Panc1 (cell line): Measurements from ENCODE around the gene EDEM3. TPM values are rescaled to one million over a fixed set of nuclear protein-coding genes. Genes with fewer than 3 reads are reported as not detected.

ENCODE experiments used
- ATAC-seq: fragments of 200-7000 bp; cut with Tn5 transposase; 2 replicates; pipeline ENCODE4 v1.9.1; 2020; ENCODE audit warnings: mild to moderate bottlenecking, moderate library complexity
- BruUV-seq: library from RNA; stranded (reverse); fragments of 400-500 nt; replicated peaks from 2 replicates; lab custom pipeline; 2021; lab: Mats Ljungman, UMichigan
- CTCF ChIA-PET: fragments of 300-600 bp; sonication (Branson Sonifier 250); formaldehyde crosslinking; loops from one replicate; lab custom pipeline; 2022; ENCODE audit warnings: antibody characterized with exemption; lab: Charles Lee
- POLR2A ChIA-PET: fragments of 300-600 bp; sonication (Branson Sonifier 250); formaldehyde crosslinking; loops from one replicate; lab custom pipeline; 2022; ENCODE audit warnings: antibody characterized with exemption; lab: Charles Lee
- DNase-seq: peaks from one replicate; pipeline ENCODE4 v3.0.0-alpha.2; 2010; ENCODE audit warnings: low read depth, low spot score
- H3K27ac ChIP-seq: 2 replicates; pipeline ENCODE4 v1.5.1; 2011; ENCODE audit warnings: mild to moderate bottlenecking, low read length, inconsistent platforms
- H3K27me3 ChIP-seq: fragments of 200-500 bp; sonication (Bioruptor generic); 2 replicates; pipeline ENCODE4 v1.6.0; 2014; ENCODE audit warnings: low read length, inconsistent platforms; ENCODE audit not compliant: control insufficient read depth, insufficient read depth
- H3K36me3 ChIP-seq: fragments of 200-500 bp; sonication (Bioruptor generic); 2 replicates; pipeline ENCODE4 v1.5.1; 2014; ENCODE audit warnings: inconsistent platforms, mild to moderate bottlenecking, low read length, moderate library complexity; ENCODE audit not compliant: control insufficient read depth, insufficient read depth
- H3K4me1 ChIP-seq: 2 replicates; pipeline ENCODE4 v1.5.1; 2011; ENCODE audit warnings: inconsistent platforms, mild to moderate bottlenecking, low read length, moderate library complexity; ENCODE audit not compliant: control insufficient read depth, insufficient read depth
- H3K4me3 ChIP-seq, 2 experiments: 2 replicates each; pipeline ENCODE4 v1.5.1; 2011 to 2012; ENCODE audit warnings: low read depth in 2 of 2, low read length in 2 of 2, mild to moderate bottlenecking in 2 of 2, inconsistent platforms in 1 of 2, moderate library complexity in 1 of 2
- H3K9me3 ChIP-seq: fragments of 200-500 bp; sonication (Bioruptor generic); 2 replicates; pipeline ENCODE4 v1.5.1; 2014; ENCODE audit warnings: low read depth, mild to moderate bottlenecking, inconsistent platforms, low read length, moderate library complexity; ENCODE audit not compliant: control insufficient read depth, insufficient read depth
- CTCF ChIP-seq: fragments of 450-650 bp; IDR thresholded peaks from 2 replicates; pipeline ENCODE4 v1.5.1; 2017; ENCODE audit warnings: mild to moderate bottlenecking
- POLR2AphosphoS5 ChIP-seq: IDR thresholded peaks from 2 replicates; pipeline ENCODE4 v1.6.1; 2012; ENCODE audit warnings: mild to moderate bottlenecking, low read depth, low read length, moderate library complexity
- REST ChIP-seq, 2 experiments: IDR thresholded peaks; 2 replicates each; pipeline ENCODE4 v1.6.1; 2011 to 2012; ENCODE audit warnings: low read depth in 2 of 2, control low read depth in 1 of 2, low read length in 1 of 2, mild to moderate bottlenecking in 1 of 2, moderate library complexity in 1 of 2; ENCODE audit not compliant: insufficient read depth in 1 of 2
- SIN3A ChIP-seq: IDR thresholded peaks from 2 replicates; pipeline ENCODE4 v1.6.1; 2012; ENCODE audit warnings: low read depth, mild to moderate bottlenecking, low read length, moderate library complexity, borderline replicate concordance; ENCODE audit not compliant: insufficient read depth
- TCF7L2 ChIP-seq: IDR thresholded peaks from 2 replicates; pipeline ENCODE4 v1.6.1; 2011; ENCODE audit warnings: mild to moderate bottlenecking, low read depth, low read length, inconsistent platforms
- in situ Hi-C: cut with HindIII; loops from 2 replicates; pipeline ENCODE4 v1.10.0; 2016; ENCODE audit warnings: low sequenced_read_pairs, low pct_unique_long_range_greater_than_20kb
- intact Hi-C: fragments of 100-400 bp; cut with micrococcal nuclease; formaldehyde crosslinking; loops from one replicate; pipeline ENCODE4 v1.10.0; 2022; ENCODE audit not compliant: unreplicated experiment
- total RNA-seq: library from RNA; stranded (reverse); gene quantifications from one replicate; pipeline ENCODE4 v1.2.1, GENCODE V29; 2021; ENCODE audit not compliant: unreplicated experiment

The EDEM3 gene
- total RNA-seq, 1 experiment from 2014 or later, result 17.4 TPM

DNA sequence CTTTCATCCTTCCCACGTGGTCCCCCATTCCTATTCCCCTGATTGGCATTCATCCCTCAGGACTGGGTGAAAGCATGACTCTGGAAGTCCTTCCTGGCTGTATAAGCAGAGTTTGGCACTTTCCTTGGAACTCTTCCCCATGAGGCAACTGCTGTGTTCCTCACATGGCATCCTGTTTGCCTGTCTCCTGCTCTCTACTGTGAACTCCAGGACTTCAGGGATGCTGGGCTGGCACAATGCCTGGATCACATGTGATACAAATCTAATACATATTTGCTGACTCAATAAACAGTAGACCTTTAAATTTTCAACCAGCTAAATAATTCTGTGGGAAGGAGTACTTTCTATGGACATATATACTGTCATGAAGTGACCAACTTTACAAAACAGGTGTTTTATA lies 46.8 kb upstream of the EDEM3 start:
- in situ Hi-C loops, result no loop called here
- TF ChIP-seq REST (IDR thresholded peaks at IDR 0.05; ENCODE audit: insufficient read depth in 1 of 2, low read depth in 2 of 2, low read length in 1 of 2) (no peak), CTCF (no peak), POLR2AphosphoS5 (no peak), SIN3A (no peak), TCF7L2 (no peak)
- no peak for ATAC-seq
- CTCF ChIA-PET, result no interaction called here
- POLR2A ChIA-PET, result no interaction called here
- no peaks in the 10 kb centered on the region for H3K36me3 ChIP-seq
- no peak for DNase-seq
- BruUV-seq, result no TSS peak
- H3K4me3 ChIP-seq, result no peak overlapping the region
- H3K9me3 ChIP-seq, result no peaks in the 10 kb centered on the region
- intact Hi-C loops, result no loop called here
- H3K27ac ChIP-seq, result no peak overlapping the region
- no peaks in the 10 kb centered on the region for H3K27me3 ChIP-seq
- H3K4me1 ChIP-seq, result no peaks in the 10 kb centered on the region

- in situ Hi-C loops (no loop called here), intact Hi-C loops (no loop called here)
- Histone ChIP-seq H3K36me3 (no peaks in the 10 kb centered on the region), H3K27me3 (no peaks in the 10 kb centered on the region), H3K4me3 (no peak overlapping the region), H3K27ac (no peak overlapping the region), H3K9me3 (no peaks in the 10 kb centered on the region), H3K4me1 (no peaks in the 10 kb centered on the region)
- ChIA-PET POLR2A (no interaction called here), CTCF (no interaction called here)
- no peak for TF ChIP-seq TCF7L2
- TF ChIP-seq POLR2AphosphoS5, result no peak
- no peak for TF ChIP-seq CTCF
- TF ChIP-seq SIN3A, result no peak
- ATAC-seq, result no peak
- DNase-seq, result no peak
- no TSS peak for BruUV-seq
These were observed 46.2 kb upstream of the EDEM3 start for GRCh38 chr1:184800876-184801275.
